Choroid plexus epithelial cell (primary cell): ENCODE measurements around the gene FRA10AC1.

Experiments used
- DNase-seq: peaks from one replicate; pipeline ENCODE4 v3.0.0-alpha.2; 2010; ENCODE audit warnings: low read depth
- H3K4me3 ChIP-seq: 2 replicates; pipeline ENCODE4 v1.5.1; 2011; ENCODE audit warnings: low read depth, mild to moderate bottlenecking, control low read depth, low read length, moderate library complexity
- TF ChIP-seq, protein P1 (sequence below): conservative IDR thresholded peaks from 2 replicates; pipeline ENCODE4 v1.5.1; 2011; ENCODE audit warnings: low read depth, mild to moderate bottlenecking, control low read depth, inconsistent platforms, low read length, moderate library complexity

FRA10AC1 gene

DNA sequence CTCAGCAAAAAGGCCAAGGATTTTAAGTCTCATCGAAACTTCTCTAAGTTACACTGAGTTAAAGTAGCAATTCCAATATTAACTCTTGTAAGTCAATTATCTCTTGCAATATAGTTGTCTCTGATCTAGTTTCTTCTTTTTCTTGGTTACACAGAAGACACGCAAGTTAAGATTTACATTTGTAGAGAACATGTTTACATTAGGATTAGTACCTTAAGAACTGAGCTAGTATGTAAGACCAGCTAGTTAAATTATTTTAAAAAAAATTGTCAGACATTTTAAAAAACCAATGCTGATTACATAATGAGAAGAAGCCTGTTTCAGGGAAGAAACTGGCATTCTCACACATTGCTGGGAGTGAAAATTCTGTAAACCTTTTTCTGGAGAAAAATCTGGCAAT, 31.4 kb downstream of the FRA10AC1 start:
- no peak for DNase-seq
- no peak overlapping the region for H3K4me3 ChIP-seq
- TF ChIP-seq, protein P1, sequence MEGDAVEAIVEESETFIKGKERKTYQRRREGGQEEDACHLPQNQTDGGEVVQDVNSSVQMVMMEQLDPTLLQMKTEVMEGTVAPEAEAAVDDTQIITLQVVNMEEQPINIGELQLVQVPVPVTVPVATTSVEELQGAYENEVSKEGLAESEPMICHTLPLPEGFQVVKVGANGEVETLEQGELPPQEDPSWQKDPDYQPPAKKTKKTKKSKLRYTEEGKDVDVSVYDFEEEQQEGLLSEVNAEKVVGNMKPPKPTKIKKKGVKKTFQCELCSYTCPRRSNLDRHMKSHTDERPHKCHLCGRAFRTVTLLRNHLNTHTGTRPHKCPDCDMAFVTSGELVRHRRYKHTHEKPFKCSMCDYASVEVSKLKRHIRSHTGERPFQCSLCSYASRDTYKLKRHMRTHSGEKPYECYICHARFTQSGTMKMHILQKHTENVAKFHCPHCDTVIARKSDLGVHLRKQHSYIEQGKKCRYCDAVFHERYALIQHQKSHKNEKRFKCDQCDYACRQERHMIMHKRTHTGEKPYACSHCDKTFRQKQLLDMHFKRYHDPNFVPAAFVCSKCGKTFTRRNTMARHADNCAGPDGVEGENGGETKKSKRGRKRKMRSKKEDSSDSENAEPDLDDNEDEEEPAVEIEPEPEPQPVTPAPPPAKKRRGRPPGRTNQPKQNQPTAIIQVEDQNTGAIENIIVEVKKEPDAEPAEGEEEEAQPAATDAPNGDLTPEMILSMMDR: no peak

DNA sequence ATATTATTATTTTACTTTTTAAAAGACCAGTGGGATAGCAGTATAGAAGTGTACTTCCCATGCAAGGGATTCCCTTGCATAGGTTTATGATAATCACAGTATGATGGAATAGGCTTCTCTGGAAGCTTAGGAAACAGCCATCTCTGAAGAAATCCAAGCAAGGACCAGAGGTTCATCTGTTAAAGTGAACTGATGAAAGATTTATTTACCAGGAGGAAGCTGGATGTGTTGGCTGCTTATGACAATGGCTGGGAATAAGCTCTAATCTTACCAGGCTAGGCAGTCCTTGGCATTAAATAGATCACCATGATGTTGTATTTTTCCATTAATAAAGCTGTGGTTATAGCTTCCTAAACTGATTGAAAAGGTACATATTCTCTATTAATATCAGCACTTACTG, 32.0 kb downstream of the FRA10AC1 start:
- no peak for DNase-seq
- TF ChIP-seq, protein P1: no peak
- H3K4me3 ChIP-seq: no peak overlapping the region

DNA sequence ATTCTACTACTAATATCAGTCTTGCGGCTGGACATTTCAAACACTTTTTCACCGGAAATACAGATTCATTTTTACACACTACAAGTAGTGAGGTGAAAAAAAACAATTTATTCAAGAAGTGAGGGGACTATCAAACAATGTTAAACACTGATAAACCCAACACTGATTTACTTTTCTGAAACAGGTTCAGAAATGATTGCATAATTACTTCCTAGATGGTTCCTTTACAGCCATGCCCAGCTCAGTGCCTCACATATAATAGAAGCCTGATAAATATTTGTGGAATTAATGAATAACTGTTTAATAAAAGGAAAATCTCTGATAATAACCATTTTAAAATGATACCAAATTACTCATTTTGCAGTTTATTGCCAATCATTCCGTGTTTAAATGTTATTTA, 34.6 kb downstream of the FRA10AC1 start:
- no peak overlapping the region for H3K4me3 ChIP-seq
- TF ChIP-seq, protein P1: no peak
- DNase-seq: no peak

DNA sequence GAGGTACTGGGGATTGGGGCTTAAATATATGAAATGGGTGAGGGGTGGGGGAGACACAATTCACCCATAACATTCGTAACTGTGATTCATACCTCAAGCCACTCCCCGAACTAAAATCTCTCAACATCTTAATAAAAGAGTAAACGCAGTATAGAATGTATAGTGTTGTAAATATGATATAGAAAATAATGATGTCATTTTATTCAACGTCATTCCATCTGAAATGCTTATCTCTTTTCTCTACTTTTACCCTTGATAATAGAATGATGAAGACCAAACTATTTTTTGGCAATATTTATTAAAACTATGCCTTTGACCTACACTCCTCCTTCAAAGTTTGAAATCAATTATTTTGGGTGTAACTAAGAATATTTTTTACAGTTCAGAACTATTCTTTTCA, 36.4 kb downstream of the FRA10AC1 start:
- DNase-seq: no peak
- TF ChIP-seq, protein P1: no peak
- H3K4me3 ChIP-seq: no peak overlapping the region

DNA sequence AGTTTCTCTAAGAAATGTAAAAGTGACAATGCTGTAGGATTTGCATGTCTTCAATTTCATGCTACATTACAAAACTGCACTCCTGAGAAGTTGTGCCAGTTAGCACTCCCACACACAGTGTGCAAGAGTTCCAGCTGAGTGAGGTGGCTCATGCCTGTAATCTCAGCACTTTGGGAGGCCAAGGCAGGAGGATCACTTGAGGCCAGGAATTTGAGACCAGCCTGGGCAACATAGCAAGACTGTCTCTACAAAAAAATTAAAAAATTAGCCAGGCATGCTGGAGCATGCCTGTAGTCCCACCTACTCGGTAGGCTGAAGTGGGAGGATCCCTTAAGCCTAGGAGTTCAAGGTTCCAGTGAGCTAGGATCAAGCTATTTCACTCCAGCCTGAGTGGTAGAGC, 44.6 kb downstream of the FRA10AC1 start:
- DNase-seq: no peak
- TF ChIP-seq, protein P1: no peak
- H3K4me3 ChIP-seq: no peak overlapping the region

DNA sequence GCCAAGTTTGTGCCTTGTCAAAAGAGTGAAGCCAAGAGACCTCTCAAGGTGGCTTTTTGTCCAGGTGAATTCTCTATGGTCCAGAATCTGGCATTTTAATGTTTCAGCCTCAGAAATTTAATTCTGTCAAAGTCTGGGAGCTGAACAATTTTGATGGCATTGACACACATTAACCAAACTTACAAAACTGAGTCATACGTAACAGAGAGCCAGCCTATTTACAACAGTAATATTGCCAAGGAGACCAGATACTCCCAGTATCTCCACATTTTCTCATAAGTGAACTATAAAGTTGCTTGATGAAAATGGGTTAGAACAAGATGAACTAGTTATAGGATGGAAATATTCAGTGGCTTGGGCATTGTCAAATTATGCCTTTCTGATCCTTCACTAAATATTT, 46.2 kb downstream of the FRA10AC1 start:
- peak; percentile 2 for DNase-seq
- TF ChIP-seq, protein P1: no peak
- no peak overlapping the region for H3K4me3 ChIP-seq

DNA sequence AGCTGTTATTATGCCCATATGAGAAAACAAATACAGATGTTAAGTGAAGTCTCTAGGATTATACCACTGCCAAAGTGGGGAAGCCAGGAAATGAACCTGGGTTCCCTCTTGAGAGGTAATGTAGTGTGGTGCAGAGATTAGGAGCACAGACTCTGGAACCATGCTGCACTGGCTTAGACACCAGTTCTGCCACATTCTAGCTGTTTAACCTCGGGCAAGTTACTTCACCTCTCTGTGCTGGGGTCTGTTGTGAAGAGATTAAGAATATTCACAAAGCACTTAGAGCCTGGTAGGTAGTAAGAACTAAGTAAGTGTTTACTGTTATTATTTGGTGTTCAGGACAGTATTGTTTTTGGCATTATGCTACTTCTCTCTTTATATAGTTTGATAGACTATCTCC, 48.2 kb downstream of the FRA10AC1 start:
- TF ChIP-seq, protein P1: no peak
- H3K4me3 ChIP-seq: no peak overlapping the region

More for the DNA sequence above, 48.2 kb downstream of the FRA10AC1 start:
- no peak for DNase-seq
